Measurements from ENCODE around the gene SNX18.

- no peak for TF ChIP-seq CTCF (IDR thresholded peaks at IDR 0.05; ENCODE audit: low read depth, low read length, poor library complexity, severe bottlenecking)
- TF ChIP-seq EZH2phosphoT487 (IDR thresholded peaks at IDR 0.05; ENCODE audit: borderline replicate concordance, low read length): no peak
Measured at GRCh38 chr5:54524704-54525103, 7.1 kb downstream of the SNX18 start.

Data from DOHH2 (cell line).